ENCODE results near the gene PRDM16. TPM values are rescaled to one million over a fixed set of nuclear protein-coding genes. Genes with fewer than 3 reads are reported as not detected.

PRDM16 gene
- polyA plus RNA-seq, 1 donor (not counting 4 experiments of a cell fraction or from before 2014, with no cell fraction given), result 0.05 TPM

- no peak for FAIRE-seq
- dilution Hi-C loops (cut with MboI; ENCODE audit: extremely low pct_ligation_motif_present, low sequenced_read_pairs), result no loop called here
- H3K79me2 ChIP-seq (ENCODE audit: control insufficient read depth, insufficient read depth, low read length), result no peaks in the 10 kb centered on the region
- no peak overlapping the region for H3K4me3 ChIP-seq (ENCODE audit: control insufficient read depth in 2 of 3, extremely low read depth in 1 of 3, insufficient read depth in 2 of 3, low read depth in 1 of 3, low read length in 3 of 3)
- no peak for TF ChIP-seq CTCF (optimal IDR thresholded peaks at IDR 0.05 in 1 of 3, IDR thresholded peaks at IDR 0.05 in 1 of 3, conservative IDR thresholded peaks at IDR 0.05 in 1 of 3; ENCODE audit: extremely low read depth in 1 of 3, insufficient read depth in 2 of 3, low read length in 3 of 3)
- no peak for DNase-seq (ENCODE audit: low read depth, low spot score)
- H3K4me2 ChIP-seq (ENCODE audit: control insufficient read depth, extremely low read depth, insufficient read depth, low read depth, low read length), result no peak overlapping the region
- H3K9ac ChIP-seq (ENCODE audit: control insufficient read depth, extremely low read depth, insufficient read depth, low read length), result no peak overlapping the region
- H3K9me3 ChIP-seq (ENCODE audit: control insufficient read depth, low read depth, low read length), result no peaks in the 10 kb centered on the region
- H3K9me1 ChIP-seq (ENCODE audit: control insufficient read depth, extremely low read depth, insufficient read depth, low read length), result no peaks in the 10 kb centered on the region
- no peaks in the 10 kb centered on the region for H3K36me3 ChIP-seq (ENCODE audit: control insufficient read depth in 2 of 2, extremely low read depth in 1 of 2, insufficient read depth in 2 of 2, low read length in 2 of 2)
- H2AFZ ChIP-seq (ENCODE audit: control insufficient read depth, low read length), result no peak overlapping the region
- no peaks in the 10 kb centered on the region for H4K20me1 ChIP-seq (ENCODE audit: control insufficient read depth, extremely low read depth, insufficient read depth, low read length)
- no peak overlapping the region for H3K27ac ChIP-seq (ENCODE audit: control insufficient read depth, insufficient read depth, low read length)
- no peaks in the 10 kb centered on the region for H3K27me3 ChIP-seq (ENCODE audit: control insufficient read depth, extremely low read depth, insufficient read depth, low read length)
- no peaks in the 10 kb centered on the region for H3K4me1 ChIP-seq (ENCODE audit: control insufficient read depth, extremely low read depth, insufficient read depth, low read length)
These were observed 236.2 kb downstream of the PRDM16 start for GRCh38 chr1:3305156-3305555.

DNA sequence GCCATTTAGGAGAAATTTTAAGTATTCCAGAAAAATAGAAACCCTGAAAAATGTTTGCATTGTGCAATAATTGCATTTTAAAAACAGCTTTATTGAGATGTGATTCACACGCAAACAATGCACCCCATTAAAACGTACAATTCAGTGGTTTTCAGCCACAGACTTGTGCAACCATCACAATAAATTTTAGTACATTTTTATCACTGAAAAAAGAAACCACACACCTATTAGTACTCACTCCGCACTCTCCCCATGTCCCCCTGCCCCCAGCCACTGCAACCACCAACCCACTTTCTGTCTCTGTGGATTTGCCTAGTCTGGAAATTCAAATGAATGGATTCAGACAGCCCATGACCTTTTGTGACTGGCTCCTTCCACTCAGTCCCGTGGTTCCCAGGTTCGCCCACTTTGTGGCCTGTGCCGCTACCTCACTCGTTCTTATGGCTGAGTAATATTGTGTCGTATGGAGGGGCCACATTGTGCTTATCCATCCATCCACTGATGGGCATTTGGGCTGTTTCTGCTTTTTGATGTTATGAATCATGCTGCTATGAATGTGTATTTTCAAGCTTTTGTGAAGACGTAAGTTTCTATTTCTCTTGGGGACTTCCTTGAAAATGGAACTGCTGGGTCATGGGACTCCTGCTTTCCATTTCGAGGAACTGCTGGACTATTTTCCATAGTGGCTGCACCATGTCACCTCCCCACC is 237.7 kb downstream of the PRDM16 start:
- H3K9ac ChIP-seq (ENCODE audit: control insufficient read depth, extremely low read depth, insufficient read depth, low read length), result no peak overlapping the region
- no peaks in the 10 kb centered on the region for H3K9me1 ChIP-seq (ENCODE audit: control insufficient read depth, extremely low read depth, insufficient read depth, low read length)
- H3K9me3 ChIP-seq (ENCODE audit: control insufficient read depth, low read depth, low read length), result peaks cover 3% of the 10 kb centered on the region
- H2AFZ ChIP-seq (ENCODE audit: control insufficient read depth, low read length), result no peak overlapping the region
- TF ChIP-seq CTCF (optimal IDR thresholded peaks at IDR 0.05 in 1 of 3, IDR thresholded peaks at IDR 0.05 in 1 of 3, conservative IDR thresholded peaks at IDR 0.05 in 1 of 3; ENCODE audit: extremely low read depth in 1 of 3, insufficient read depth in 2 of 3, low read length in 3 of 3), result no peak
- TF ChIP-seq EZH2 (IDR thresholded peaks at IDR 0.05; ENCODE audit: low read length), result no peak
- H3K79me2 ChIP-seq (ENCODE audit: control insufficient read depth, insufficient read depth, low read length), result no peaks in the 10 kb centered on the region
- H4K20me1 ChIP-seq (ENCODE audit: control insufficient read depth, extremely low read depth, insufficient read depth, low read length), result no peaks in the 10 kb centered on the region
- dilution Hi-C loops (cut with MboI; ENCODE audit: extremely low pct_ligation_motif_present, low sequenced_read_pairs), result no loop called here
- no peaks in the 10 kb centered on the region for H3K36me3 ChIP-seq (ENCODE audit: control insufficient read depth in 2 of 2, extremely low read depth in 1 of 2, insufficient read depth in 2 of 2, low read length in 2 of 2)
- FAIRE-seq, result no peak
- H3K4me1 ChIP-seq (ENCODE audit: control insufficient read depth, extremely low read depth, insufficient read depth, low read length), result no peaks in the 10 kb centered on the region
- H3K4me3 ChIP-seq (ENCODE audit: control insufficient read depth in 2 of 3, extremely low read depth in 1 of 3, insufficient read depth in 2 of 3, low read depth in 1 of 3, low read length in 3 of 3), result no peak overlapping the region
- DNase-seq (ENCODE audit: low read depth, low spot score), result no peak
- no peak overlapping the region for H3K4me2 ChIP-seq (ENCODE audit: control insufficient read depth, extremely low read depth, insufficient read depth, low read depth, low read length)
- no peaks in the 10 kb centered on the region for H3K27me3 ChIP-seq (ENCODE audit: control insufficient read depth, extremely low read depth, insufficient read depth, low read length)
- H3K27ac ChIP-seq (ENCODE audit: control insufficient read depth, insufficient read depth, low read length), result no peak overlapping the region
